HCT116 (cell line): ENCODE measurements around the gene OPALIN. TPM values are rescaled to one million over a fixed set of nuclear protein-coding genes. Genes with fewer than 3 reads are reported as not detected.

Source experiments
- ATAC-seq: fragments of 200-7000 bp; cut with Tn5 transposase; 2 replicates; pipeline ENCODE4 v1.9.1; 2020; ENCODE audit warnings: mild to moderate bottlenecking, moderate library complexity
- BruUV-seq: library from RNA; stranded (reverse); fragments of 400-500 nt; replicated peaks from 2 replicates; lab custom pipeline; 2021; lab: Mats Ljungman, UMichigan
- CTCF ChIA-PET: fragments of 300-600 bp; sonication (Branson Sonifier 250); formaldehyde crosslinking; loops from one replicate; lab custom pipeline; 2021; ENCODE audit warnings: antibody characterized with exemption; lab: Charles Lee
- POLR2A ChIA-PET: fragments of 300-600, 350-600 bp; sonication (Branson Sonifier 250); formaldehyde crosslinking; loops from one replicate; lab custom pipeline; 2021; ENCODE audit warnings: antibody characterized with exemption; lab: Charles Lee
- RAD21 ChIA-PET, 2 experiments: fragments of 300-600 bp; sonication (Branson Sonifier 250); formaldehyde crosslinking; loops; one replicate each; lab custom pipeline; 2023; ENCODE audit warnings: low total read pairs in 2 of 2; ENCODE audit not compliant: uncharacterized antibody in 2 of 2, unreplicated experiment in 2 of 2, low non-redundant PET in 1 of 2; lab: Charles Lee
- DNase-seq: peaks from one replicate; pipeline ENCODE4 v3.0.0-alpha.2; 2010; ENCODE audit warnings: low read depth, low spot score
- H2AFZ ChIP-seq: fragments of 200-600 bp; shearing (Covaris generic), sonication (generic); 2 replicates; pipeline ENCODE4 v1.6.1; 2017; ENCODE audit warnings: low read depth, mixed run types, mixed read lengths, antibody characterized with exemption, low read length; ENCODE audit not compliant: poor library complexity, severe bottlenecking
- H3K27ac ChIP-seq: 2 replicates; pipeline ENCODE4 v1.5.1; 2012; ENCODE audit warnings: low read depth, low read length
- H3K27me3 ChIP-seq: fragments of 200-600 bp; sonication (generic); 2 replicates; pipeline ENCODE4 v1.6.1; 2016; ENCODE audit warnings: mixed run types, low read length, mixed read lengths; ENCODE audit not compliant: insufficient read depth
- H3K36me3 ChIP-seq, 2 experiments: fragments of 200-500 bp in 1 of 2; fragments of 200-600 bp in 1 of 2; sonication (Bioruptor generic) in 1 of 2; sonication (generic) in 1 of 2; 2 replicates each; pipeline versions ENCODE4 v1.5.1 to v1.6.1; 2014 to 2016; ENCODE audit warnings: low read length in 2 of 2, inconsistent platforms in 1 of 2, mixed read lengths in 1 of 2, mixed run types in 1 of 2; ENCODE audit not compliant: insufficient read depth in 2 of 2, control insufficient read depth in 1 of 2
- H3K4me1 ChIP-seq, 2 experiments: fragments of 200-600 bp in 1 of 2; sonication (generic) in 1 of 2; 2 replicates each; pipeline versions ENCODE4 v1.5.1 to v1.6.1; 2012 to 2017; ENCODE audit warnings: low read length in 2 of 2, inconsistent platforms in 1 of 2, mild to moderate bottlenecking in 1 of 2, mixed read lengths in 1 of 2, mixed run types in 1 of 2, moderate library complexity in 1 of 2; ENCODE audit not compliant: insufficient read depth in 2 of 2, control insufficient read depth in 1 of 2
- H3K4me2 ChIP-seq: fragments of 200-600 bp; sonication (generic); 2 replicates; pipeline ENCODE4 v1.6.1; 2017; ENCODE audit warnings: mixed run types, low read length, mixed read lengths
- H3K4me3 ChIP-seq, 2 experiments: fragments of 200-600 bp in 1 of 2; sonication (generic) in 1 of 2; replicated peaks in 1 of 2; 2 replicates each; pipeline ENCODE4 v1.5.1; 2011 to 2016; ENCODE audit warnings: low read length in 2 of 2, control low read depth in 1 of 2, low read depth in 1 of 2, mild to moderate bottlenecking in 1 of 2, mixed read lengths in 1 of 2, mixed run types in 1 of 2
- H3K79me2 ChIP-seq: fragments of 200-600 bp; sonication (generic); 2 replicates; pipeline ENCODE4 v1.6.1; 2017; ENCODE audit warnings: mild to moderate bottlenecking, mixed run types, low read length, moderate library complexity, mixed read lengths; ENCODE audit not compliant: insufficient read depth
- H3K9ac ChIP-seq: fragments of 200-600 bp; sonication (generic); 2 replicates; pipeline ENCODE4 v1.6.1; 2016; ENCODE audit warnings: low read length, mixed read lengths
- H3K9me2 ChIP-seq: fragments of 200-600 bp; sonication (generic), shearing (Covaris generic); 2 replicates; pipeline ENCODE4 v1.6.1; 2017; ENCODE audit warnings: mixed run types, mild to moderate bottlenecking, moderate library complexity; ENCODE audit not compliant: insufficient read depth
- H3K9me3 ChIP-seq, 2 experiments: fragments of 200-500 bp in 1 of 2; fragments of 200-600 bp in 1 of 2; sonication (Bioruptor generic) in 1 of 2; sonication (generic) in 1 of 2; 2 replicates each; pipeline ENCODE4 v1.6.1; 2014 to 2017; ENCODE audit warnings: low read length in 2 of 2, mixed read lengths in 2 of 2, inconsistent platforms in 1 of 2, low read depth in 1 of 2, mild to moderate bottlenecking in 1 of 2, mixed run types in 1 of 2, moderate library complexity in 1 of 2; ENCODE audit not compliant: control insufficient read depth in 1 of 2, insufficient read depth in 1 of 2
- H4K20me1 ChIP-seq: fragments of 200-600 bp; sonication (generic), shearing (Covaris generic); 2 replicates; pipeline ENCODE4 v1.6.1; 2017; ENCODE audit warnings: mixed run types, mild to moderate bottlenecking, moderate library complexity; ENCODE audit not compliant: insufficient read depth
- ATF3 ChIP-seq: IDR thresholded peaks from 2 replicates; pipeline ENCODE4 v1.6.1; 2012
- CBX3 ChIP-seq: IDR thresholded peaks from 2 replicates; pipeline ENCODE4 v1.6.1; 2012; ENCODE audit warnings: low read depth
- CTCF ChIP-seq, 3 experiments: fragments of 200-600 bp in 1 of 3; sonication (generic) in 1 of 3; IDR thresholded peaks in 2 of 3; conservative IDR thresholded peaks in 1 of 3; 2 replicates each; pipeline ENCODE4 v1.5.1; 2012 to 2017; ENCODE audit warnings: low read depth in 2 of 3, low read length in 2 of 3, antibody characterized with exemption in 1 of 3, borderline replicate concordance in 1 of 3, control low read depth in 1 of 3, mild to moderate bottlenecking in 1 of 3, mixed read lengths in 1 of 3, mixed run types in 1 of 3, moderate library complexity in 1 of 3; ENCODE audit not compliant: insufficient read depth in 1 of 3
- ELF1 ChIP-seq: IDR thresholded peaks from 2 replicates; pipeline ENCODE4 v1.6.1; 2012; ENCODE audit warnings: low read depth, borderline replicate concordance
- EZH2 ChIP-seq: fragments of 200-600 bp; sonication (generic); IDR thresholded peaks from 2 replicates; pipeline ENCODE4 v1.6.1; 2017; ENCODE audit warnings: antibody characterized with exemption, mixed run types
- POLR2A ChIP-seq: IDR thresholded peaks from 2 replicates; pipeline ENCODE4 v1.7.0; 2011; ENCODE audit warnings: borderline replicate concordance; ENCODE audit not compliant: insufficient read depth, insufficient read length; ENCODE audit errors: extremely low read depth
- RAD21 ChIP-seq: IDR thresholded peaks from 2 replicates; pipeline ENCODE4 v1.6.1; 2012; ENCODE audit warnings: low read depth, mild to moderate bottlenecking
- TCF7L2 ChIP-seq: IDR thresholded peaks from 2 replicates; pipeline ENCODE4 v1.7.0; 2011; ENCODE audit warnings: borderline replicate concordance, inconsistent platforms; ENCODE audit not compliant: insufficient read depth, insufficient read length; ENCODE audit errors: extremely low read depth
- intact Hi-C: fragments of 100-400 bp; cut with micrococcal nuclease; formaldehyde crosslinking; loops from 2 replicates; pipeline ENCODE4 v1.10.0; 2022
- total RNA-seq: library from RNA; stranded (reverse); gene quantifications from one replicate; pipeline ENCODE4 v1.2.1, GENCODE V29; 2021; ENCODE audit not compliant: unreplicated experiment
- TF ChIP-seq, protein P1 (sequence below): IDR thresholded peaks from 2 replicates; pipeline ENCODE4 v1.6.1; 2011; ENCODE audit warnings: mild to moderate bottlenecking, low read length, moderate library complexity; ENCODE audit not compliant: insufficient replicate concordance; ENCODE audit errors: extremely low read depth

The OPALIN gene
- total RNA-seq, 1 experiment from 2014 or later = not detected

DNA sequence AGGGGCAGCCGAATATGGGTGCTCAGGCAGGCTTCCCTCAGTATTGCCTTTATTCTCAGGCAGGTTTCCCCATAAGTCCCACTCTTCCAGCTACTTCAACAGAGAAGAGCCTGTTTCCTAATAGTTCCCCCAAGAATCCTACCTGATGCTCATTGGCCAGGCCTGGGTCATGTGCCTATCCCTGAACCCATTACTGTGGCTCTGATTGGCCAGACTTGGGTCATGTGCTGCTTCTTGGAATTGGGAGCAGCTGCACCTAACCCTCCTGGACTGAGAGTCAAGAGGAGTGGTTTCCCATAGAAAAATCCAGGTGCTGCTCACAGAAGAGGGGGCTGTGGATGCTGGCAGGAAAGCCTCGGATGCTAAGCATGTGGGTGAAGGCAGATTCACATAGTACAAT, 21.7 kb downstream of the OPALIN start:
- intact Hi-C loops = no loop called here
- CTCF ChIA-PET = interaction anchor here (1.0 to 4.1 kb wide), 4 partner anchors 12 to 320 kb away, joined by 4 to 35 read pairs (median 6); no protein-coding TSS in a partner anchor
- Histone ChIP-seq H3K9me3 (no peaks in the 10 kb centered on the region), H3K36me3 (no peaks in the 10 kb centered on the region), H3K4me3 (no peak overlapping the region), H3K9me2 (no peaks in the 10 kb centered on the region), H3K4me1 (no peaks in the 10 kb centered on the region), H3K27me3 (peaks cover 7% of the 10 kb centered on the region; the same call in 1 of the 2 replicates), H3K27ac (no peak overlapping the region), H3K4me2 (no peak overlapping the region), H3K9ac (no peak overlapping the region), H3K79me2 (no peaks in the 10 kb centered on the region), H4K20me1 (no peaks in the 10 kb centered on the region)
- DNase-seq = no peak
- POLR2A ChIA-PET = no interaction called here
- no peak for ATAC-seq
- RAD21 ChIA-PET = no interaction called here
- no TSS peak for BruUV-seq
- TF ChIP-seq CTCF (IDR thresholded peaks at IDR 0.05 in 2 of 3, conservative IDR thresholded peaks at IDR 0.05 in 1 of 3; ENCODE audit: borderline replicate concordance in 1 of 3, insufficient read depth in 1 of 3, low read depth in 2 of 3, low read length in 2 of 3) = no peak
- no peak for TF ChIP-seq TCF7L2
- TF ChIP-seq, protein P1, sequence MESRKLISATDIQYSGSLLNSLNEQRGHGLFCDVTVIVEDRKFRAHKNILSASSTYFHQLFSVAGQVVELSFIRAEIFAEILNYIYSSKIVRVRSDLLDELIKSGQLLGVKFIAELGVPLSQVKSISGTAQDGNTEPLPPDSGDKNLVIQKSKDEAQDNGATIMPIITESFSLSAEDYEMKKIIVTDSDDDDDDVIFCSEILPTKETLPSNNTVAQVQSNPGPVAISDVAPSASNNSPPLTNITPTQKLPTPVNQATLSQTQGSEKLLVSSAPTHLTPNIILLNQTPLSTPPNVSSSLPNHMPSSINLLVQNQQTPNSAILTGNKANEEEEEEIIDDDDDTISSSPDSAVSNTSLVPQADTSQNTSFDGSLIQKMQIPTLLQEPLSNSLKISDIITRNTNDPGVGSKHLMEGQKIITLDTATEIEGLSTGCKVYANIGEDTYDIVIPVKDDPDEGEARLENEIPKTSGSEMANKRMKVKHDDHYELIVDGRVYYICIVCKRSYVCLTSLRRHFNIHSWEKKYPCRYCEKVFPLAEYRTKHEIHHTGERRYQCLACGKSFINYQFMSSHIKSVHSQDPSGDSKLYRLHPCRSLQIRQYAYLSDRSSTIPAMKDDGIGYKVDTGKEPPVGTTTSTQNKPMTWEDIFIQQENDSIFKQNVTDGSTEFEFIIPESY = no peak
- no peak for TF ChIP-seq ELF1
- no peak for TF ChIP-seq RAD21
- TF ChIP-seq EZH2 = no peak
- no peak for TF ChIP-seq POLR2A
- no peak for TF ChIP-seq ATF3
- TF ChIP-seq CBX3 = no peak
- TF ChIP-seq, all 23 proteins: peak for 0
- H2AFZ ChIP-seq = no peak overlapping the region
